Endothelial cell of umbilical vein (primary cell): ENCODE results near the gene PRB4. TPM values are rescaled to one million over a fixed set of nuclear protein-coding genes. Genes with fewer than 3 reads are reported as not detected.

ENCODE experiments used
- BruUV-seq: library from RNA; stranded (reverse); fragments of 400-500 nt; replicated peaks from 2 replicates; lab custom pipeline; 2021; lab: Mats Ljungman, UMichigan
- CTCF ChIA-PET: fragments of 300-600, 350-600 bp; sonication (Branson Sonifier 250); formaldehyde crosslinking; loops from one replicate; lab custom pipeline; 2021; ENCODE audit warnings: antibody characterized with exemption, inconsistent platforms; lab: Charles Lee
- POLR2A ChIA-PET: fragments of 300-600, 350-600 bp; sonication (Branson Sonifier 250); formaldehyde crosslinking; loops from one replicate; lab custom pipeline; 2021; ENCODE audit warnings: antibody characterized with exemption, inconsistent platforms; lab: Charles Lee
- DNase-seq: peaks from one replicate; pipeline ENCODE4 v3.0.0-alpha.2; 2011; ENCODE audit warnings: low read depth, low spot score
- FAIRE-seq: peaks from 2 replicates; lab custom pipeline; 2011; peaks lifted over from hg19 to GRCh38; lab: Jason Lieb, UNC
- H2AFZ ChIP-seq: 2 replicates; pipeline ENCODE4 v1.6.0; 2012; ENCODE audit warnings: low read depth, low read length, control low read depth, inconsistent platforms
- H3K27ac ChIP-seq: 2 replicates; pipeline ENCODE4 v1.5.1; 2011; ENCODE audit warnings: low read depth, mild to moderate bottlenecking, control low read depth, low read length, moderate library complexity; ENCODE audit not compliant: insufficient read depth
- H3K27me3 ChIP-seq, 2 experiments: 2 replicates each; pipeline versions ENCODE4 v1.6.0 to v1.6.1; 2011; ENCODE audit warnings: low read length in 2 of 2, mixed read lengths in 1 of 2; ENCODE audit not compliant: control insufficient read depth in 2 of 2, insufficient read depth in 2 of 2
- H3K36me3 ChIP-seq, 2 experiments: 2 replicates in 1 of 2; 3 replicates in 1 of 2; pipeline ENCODE4 v1.5.1; 2011; ENCODE audit warnings: low read length in 2 of 2, mild to moderate bottlenecking in 1 of 2, moderate library complexity in 1 of 2; ENCODE audit not compliant: control insufficient read depth in 2 of 2, insufficient read depth in 2 of 2; ENCODE audit errors: extremely low read depth in 1 of 2
- H3K4me1 ChIP-seq: 3 replicates; pipeline ENCODE4 v1.5.1; 2011; ENCODE audit warnings: mild to moderate bottlenecking, low read length; ENCODE audit not compliant: control insufficient read depth, insufficient read depth; ENCODE audit errors: extremely low read depth
- H3K4me2 ChIP-seq: 2 replicates; pipeline ENCODE4 v1.6.1; 2011; ENCODE audit warnings: low read length, control low read depth, mixed read lengths; ENCODE audit not compliant: insufficient read depth
- H3K4me3 ChIP-seq, 3 experiments: fragments of 200-600 bp in 1 of 3; sonication (generic), shearing (Covaris generic) in 1 of 3; replicated peaks in 1 of 3; 2 replicates each; pipeline ENCODE4 v1.5.1; 2011 to 2016; ENCODE audit warnings: control low read depth in 3 of 3, low read length in 3 of 3, mild to moderate bottlenecking in 2 of 3, inconsistent platforms in 1 of 3, low read depth in 1 of 3, moderate library complexity in 1 of 3; ENCODE audit not compliant: insufficient read depth in 1 of 3
- H3K79me2 ChIP-seq: 2 replicates; pipeline ENCODE4 v1.6.0; 2012; ENCODE audit warnings: low read length, inconsistent platforms; ENCODE audit not compliant: control insufficient read depth, insufficient read depth
- H3K9ac ChIP-seq: replicated peaks from 2 replicates; pipeline ENCODE3; 2011; ENCODE audit warnings: low read length, control low read depth; ENCODE audit not compliant: insufficient read depth; ENCODE audit errors: extremely low read depth
- H3K9me1 ChIP-seq: replicated peaks from 3 replicates; pipeline ENCODE4 v1.6.0; 2011; ENCODE audit warnings: mild to moderate bottlenecking, low read length; ENCODE audit not compliant: control insufficient read depth, insufficient read depth; ENCODE audit errors: extremely low read depth
- H3K9me3 ChIP-seq: replicated peaks from 2 replicates; pipeline ENCODE4 v1.5.1; 2012; ENCODE audit warnings: low read length, inconsistent platforms; ENCODE audit not compliant: control insufficient read depth, insufficient read depth
- H4K20me1 ChIP-seq: replicated peaks from 2 replicates; pipeline ENCODE3; 2011; ENCODE audit warnings: mild to moderate bottlenecking, low read length; ENCODE audit not compliant: control insufficient read depth, insufficient read depth; ENCODE audit errors: extremely low read depth
- EZH2 ChIP-seq: IDR thresholded peaks from 2 replicates; pipeline ENCODE4 v1.6.1; 2012; ENCODE audit warnings: borderline replicate concordance, low read depth, mild to moderate bottlenecking, moderate library complexity, low read length, inconsistent platforms; ENCODE audit not compliant: severe bottlenecking
- FOS ChIP-seq: IDR thresholded peaks from 2 replicates; pipeline ENCODE4 v1.6.1; 2011; ENCODE audit warnings: mild to moderate bottlenecking, low read length, moderate library complexity, borderline replicate concordance; ENCODE audit not compliant: insufficient read depth
- GATA2 ChIP-seq: IDR thresholded peaks from 2 replicates; pipeline ENCODE4 v1.7.0; 2011; ENCODE audit warnings: low read depth, mild to moderate bottlenecking, moderate library complexity, mixed read lengths, low read length; ENCODE audit not compliant: insufficient read length, insufficient read depth
- JUN ChIP-seq: IDR thresholded peaks from 2 replicates; pipeline ENCODE4 v1.6.1; 2011; ENCODE audit warnings: borderline replicate concordance, low read depth; ENCODE audit not compliant: insufficient read length, insufficient read depth
- MYC ChIP-seq: IDR thresholded peaks from one replicate; pipeline ENCODE4 v1.6.1; 2011; ENCODE audit warnings: mild to moderate bottlenecking, low read depth, low read length
- POLR2A ChIP-seq: IDR thresholded peaks from 2 replicates; pipeline ENCODE4 v1.6.1; 2012; ENCODE audit warnings: low read depth, mild to moderate bottlenecking, control low read depth, low read length
- POLR2AphosphoS5 ChIP-seq: IDR thresholded peaks from 2 replicates; pipeline ENCODE4 v1.6.1; 2012; ENCODE audit warnings: low read depth, mild to moderate bottlenecking, control low read depth, low read length, moderate library complexity; ENCODE audit not compliant: insufficient read depth
- dilution Hi-C: fragments of 300-500 bp; cut with MboI; formaldehyde crosslinking; loops from one replicate; pipeline ENCODE4 v1.15.0; 2019; ENCODE audit warnings: low sequenced_read_pairs; ENCODE audit not compliant: extremely low pct_ligation_motif_present
- intact Hi-C: fragments of 100-400 bp; cut with micrococcal nuclease; formaldehyde crosslinking; loops from one replicate; pipeline ENCODE4 v1.10.0; 2022
- polyA plus RNA-seq, 4 experiments: library from polyadenylated mRNA; depleted of rRNA in 3 of 4; stranded (reverse) in 3 of 4; unstranded in 1 of 4; fragments of >200 nt; gene quantifications; 2 replicates each; pipeline versions ENCODE4 v1.2.1 to v1.2.3, GENCODE V29; 2011 to 2012; ENCODE audit warnings: missing spikeins in 1 of 4
- total RNA-seq: library from RNA; stranded (reverse); gene quantifications from 2 replicates; pipeline ENCODE4 v1.2.3, GENCODE V29; 2021
- TF ChIP-seq, protein P1 (sequence below), 2 donors: IDR thresholded peaks; 1 replicate in 1 of 2; 2 replicates in 1 of 2; pipeline ENCODE4 v1.5.1; 2011; ENCODE audit warnings: low read length in 2 of 2, mild to moderate bottlenecking in 2 of 2, moderate library complexity in 2 of 2, control low read depth in 1 of 2, inconsistent platforms in 1 of 2, low read depth in 1 of 2; ENCODE audit not compliant: insufficient read depth in 1 of 2; ENCODE audit errors: extremely low read depth in 1 of 2
- TF ChIP-seq, protein P2 (sequence below): IDR thresholded peaks from 2 replicates; pipeline ENCODE4 v1.6.1; 2011; ENCODE audit not compliant: insufficient read depth, insufficient read length

Gene PRB4
- total and polyA plus RNA-seq, 2 donors (not counting 3 experiments of a cell fraction or from before 2014, with no cell fraction given): not detected

GRCh38 chr12:11321980-11322379 is 11.7 kb upstream of the PRB4 start:
- DNase-seq (no peak), FAIRE-seq (no peak)
- dilution Hi-C loops (no loop called here), intact Hi-C loops (no loop called here)
- ChIA-PET POLR2A (no interaction called here), CTCF (no interaction called here)
- no peak overlapping the region for H3K4me2 ChIP-seq
- no peak for TF ChIP-seq MYC
- TF ChIP-seq POLR2A: no peak
- no peak for TF ChIP-seq EZH2
- TF ChIP-seq, protein P1, sequence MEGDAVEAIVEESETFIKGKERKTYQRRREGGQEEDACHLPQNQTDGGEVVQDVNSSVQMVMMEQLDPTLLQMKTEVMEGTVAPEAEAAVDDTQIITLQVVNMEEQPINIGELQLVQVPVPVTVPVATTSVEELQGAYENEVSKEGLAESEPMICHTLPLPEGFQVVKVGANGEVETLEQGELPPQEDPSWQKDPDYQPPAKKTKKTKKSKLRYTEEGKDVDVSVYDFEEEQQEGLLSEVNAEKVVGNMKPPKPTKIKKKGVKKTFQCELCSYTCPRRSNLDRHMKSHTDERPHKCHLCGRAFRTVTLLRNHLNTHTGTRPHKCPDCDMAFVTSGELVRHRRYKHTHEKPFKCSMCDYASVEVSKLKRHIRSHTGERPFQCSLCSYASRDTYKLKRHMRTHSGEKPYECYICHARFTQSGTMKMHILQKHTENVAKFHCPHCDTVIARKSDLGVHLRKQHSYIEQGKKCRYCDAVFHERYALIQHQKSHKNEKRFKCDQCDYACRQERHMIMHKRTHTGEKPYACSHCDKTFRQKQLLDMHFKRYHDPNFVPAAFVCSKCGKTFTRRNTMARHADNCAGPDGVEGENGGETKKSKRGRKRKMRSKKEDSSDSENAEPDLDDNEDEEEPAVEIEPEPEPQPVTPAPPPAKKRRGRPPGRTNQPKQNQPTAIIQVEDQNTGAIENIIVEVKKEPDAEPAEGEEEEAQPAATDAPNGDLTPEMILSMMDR (IDR thresholded peaks at IDR 0.05; ENCODE audit: extremely low read depth in 1 of 2, insufficient read depth in 1 of 2, low read depth in 1 of 2, low read length in 2 of 2): no peak
- TF ChIP-seq, protein P2, sequence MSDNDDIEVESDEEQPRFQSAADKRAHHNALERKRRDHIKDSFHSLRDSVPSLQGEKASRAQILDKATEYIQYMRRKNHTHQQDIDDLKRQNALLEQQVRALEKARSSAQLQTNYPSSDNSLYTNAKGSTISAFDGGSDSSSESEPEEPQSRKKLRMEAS: no peak
- no peak for TF ChIP-seq JUN
- no peak for TF ChIP-seq GATA2
- no peak for TF ChIP-seq POLR2AphosphoS5
- no peak for TF ChIP-seq FOS
- no peaks in the 10 kb centered on the region for H3K9me1 ChIP-seq
- H4K20me1 ChIP-seq: no peaks in the 10 kb centered on the region
- H3K36me3 ChIP-seq: no peaks in the 10 kb centered on the region
- H3K4me3 ChIP-seq: no peak overlapping the region
- H3K27me3 ChIP-seq: no peaks in the 10 kb centered on the region
- H3K27ac ChIP-seq: no peak overlapping the region
- no peaks in the 10 kb centered on the region for H3K79me2 ChIP-seq
- H3K9ac ChIP-seq: no peak overlapping the region
- BruUV-seq: no TSS peak
- no peak overlapping the region for H2AFZ ChIP-seq
- H3K4me1 ChIP-seq: no peaks in the 10 kb centered on the region
- H3K9me3 ChIP-seq: no peaks in the 10 kb centered on the region
